Kidney epithelial cell (primary cell): ENCODE data around the gene IMP4. TPM values are rescaled to one million over a fixed set of nuclear protein-coding genes. Genes with fewer than 3 reads are reported as not detected.

Experiments used
- DNase-seq: peaks from one replicate; pipeline ENCODE4 v3.0.0-alpha.2; 2010; ENCODE audit warnings: low read depth
- H3K27me3 ChIP-seq: 2 replicates; pipeline ENCODE4 v1.6.0; 2011; ENCODE audit warnings: low read length; ENCODE audit not compliant: control insufficient read depth, insufficient read depth
- H3K36me3 ChIP-seq: 2 replicates; pipeline ENCODE4 v1.5.1; 2011; ENCODE audit warnings: low read length; ENCODE audit not compliant: control insufficient read depth, insufficient read depth
- H3K4me3 ChIP-seq: 2 replicates; pipeline ENCODE4 v1.5.1; 2011; ENCODE audit warnings: low read depth, mild to moderate bottlenecking, control low read depth, low read length
- total RNA-seq: library from RNA; depleted of rRNA; stranded (reverse); fragments of >200 nt; gene quantifications from 2 replicates; pipeline ENCODE4 v1.2.3, GENCODE V29; 2015
- TF ChIP-seq, protein P1 (sequence below): IDR thresholded peaks from 2 replicates; pipeline ENCODE4 v1.5.1; 2011; ENCODE audit warnings: mild to moderate bottlenecking, moderate library complexity, low read length, control low read depth, inconsistent platforms; ENCODE audit not compliant: insufficient read depth, poor library complexity, severe bottlenecking

Gene IMP4
- total RNA-seq, 1 donor from 2014 or later = 121 TPM

DNA sequence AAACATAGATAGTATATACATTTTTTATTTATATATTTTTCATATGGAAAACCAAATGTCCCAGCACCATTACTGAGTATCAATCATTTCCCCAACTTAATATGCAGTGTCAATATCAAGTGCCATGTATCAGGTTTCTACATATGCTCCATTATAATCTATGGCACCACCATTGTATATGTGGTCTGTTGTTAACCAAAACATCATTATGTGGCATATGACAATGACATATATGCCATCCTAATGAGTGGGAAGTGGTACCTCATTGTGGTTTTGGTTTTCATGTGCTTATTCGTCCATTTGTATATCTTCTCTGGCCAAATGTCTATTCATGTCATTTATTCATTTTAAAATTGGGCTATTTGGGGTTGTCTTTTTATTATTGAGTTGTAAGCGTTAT is 22.4 kb downstream of the IMP4 start:
- Histone ChIP-seq H3K27me3 (no peaks in the 10 kb centered on the region), H3K4me3 (no peak overlapping the region), H3K36me3 (no peaks in the 10 kb centered on the region)
- TF ChIP-seq, protein P1, sequence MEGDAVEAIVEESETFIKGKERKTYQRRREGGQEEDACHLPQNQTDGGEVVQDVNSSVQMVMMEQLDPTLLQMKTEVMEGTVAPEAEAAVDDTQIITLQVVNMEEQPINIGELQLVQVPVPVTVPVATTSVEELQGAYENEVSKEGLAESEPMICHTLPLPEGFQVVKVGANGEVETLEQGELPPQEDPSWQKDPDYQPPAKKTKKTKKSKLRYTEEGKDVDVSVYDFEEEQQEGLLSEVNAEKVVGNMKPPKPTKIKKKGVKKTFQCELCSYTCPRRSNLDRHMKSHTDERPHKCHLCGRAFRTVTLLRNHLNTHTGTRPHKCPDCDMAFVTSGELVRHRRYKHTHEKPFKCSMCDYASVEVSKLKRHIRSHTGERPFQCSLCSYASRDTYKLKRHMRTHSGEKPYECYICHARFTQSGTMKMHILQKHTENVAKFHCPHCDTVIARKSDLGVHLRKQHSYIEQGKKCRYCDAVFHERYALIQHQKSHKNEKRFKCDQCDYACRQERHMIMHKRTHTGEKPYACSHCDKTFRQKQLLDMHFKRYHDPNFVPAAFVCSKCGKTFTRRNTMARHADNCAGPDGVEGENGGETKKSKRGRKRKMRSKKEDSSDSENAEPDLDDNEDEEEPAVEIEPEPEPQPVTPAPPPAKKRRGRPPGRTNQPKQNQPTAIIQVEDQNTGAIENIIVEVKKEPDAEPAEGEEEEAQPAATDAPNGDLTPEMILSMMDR = no peak
- no peak for DNase-seq

DNA sequence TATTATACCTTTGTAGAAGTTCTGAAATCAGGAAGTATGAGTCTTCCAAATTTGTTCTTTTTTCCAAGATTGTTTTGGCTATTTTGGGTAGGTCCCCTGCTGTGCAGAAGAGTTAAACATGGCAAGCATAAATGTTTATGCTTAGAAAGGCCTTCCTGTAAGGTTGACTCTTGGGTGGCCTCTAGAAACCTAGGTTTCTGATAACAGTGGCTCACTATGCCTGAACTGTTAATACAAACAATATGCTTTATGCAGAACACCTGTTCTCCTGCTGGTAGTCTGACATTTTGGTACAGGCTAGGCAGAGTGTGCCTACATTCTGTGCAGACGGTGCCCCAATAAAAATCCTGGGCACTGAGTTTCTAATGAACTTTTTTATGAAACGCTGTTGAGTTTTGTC is 23.3 kb downstream of the IMP4 start:
- Histone ChIP-seq H3K27me3 (no peaks in the 10 kb centered on the region), H3K4me3 (no peak overlapping the region), H3K36me3 (no peaks in the 10 kb centered on the region)
- TF ChIP-seq, protein P1 = no peak
- no peak for DNase-seq

DNA sequence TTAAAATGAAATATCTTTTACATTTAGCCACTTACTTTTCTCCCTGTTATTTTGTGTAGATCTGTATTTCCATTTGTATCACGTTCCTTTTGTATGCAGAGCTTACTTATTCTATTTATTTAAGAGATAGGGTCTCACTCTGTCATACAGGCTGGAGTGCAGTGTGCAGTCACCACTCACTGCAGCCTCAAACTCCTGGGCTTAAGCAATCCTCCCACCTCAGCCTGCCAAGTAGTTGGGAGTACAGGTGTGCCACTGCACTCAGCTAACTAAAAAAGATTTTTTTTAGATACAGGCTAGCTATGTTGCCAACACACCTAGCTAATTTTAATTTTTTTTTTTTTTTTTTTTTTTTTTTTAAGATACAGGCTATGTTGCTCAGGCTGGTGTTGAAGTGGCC is 24.0 kb downstream of the IMP4 start:
- DNase-seq = no peak
- no peaks in the 10 kb centered on the region for H3K36me3 ChIP-seq
- TF ChIP-seq, protein P1 = no peak
- no peaks in the 10 kb centered on the region for H3K27me3 ChIP-seq
- no peak overlapping the region for H3K4me3 ChIP-seq

DNA sequence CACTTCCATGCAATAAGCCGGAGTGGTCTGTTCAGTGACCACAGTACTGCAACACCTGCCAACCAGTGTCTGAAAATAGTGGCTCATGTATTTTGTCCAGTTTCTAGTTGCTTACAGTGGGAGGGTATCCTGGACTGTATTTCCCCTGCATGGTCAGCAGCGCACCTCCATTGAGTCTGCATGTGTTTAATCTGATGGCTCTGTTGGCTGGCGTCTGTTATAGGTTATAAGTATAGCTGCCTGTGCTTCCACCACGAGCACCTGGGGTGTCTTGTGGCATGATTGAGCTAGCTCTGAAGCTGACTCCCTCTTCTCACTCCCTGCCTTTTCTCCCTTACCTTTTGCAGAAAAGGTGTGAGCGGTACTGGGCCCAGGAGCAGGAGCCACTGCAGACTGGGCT is 26.1 kb downstream of the IMP4 start:
- H3K36me3 ChIP-seq = no peaks in the 10 kb centered on the region
- TF ChIP-seq, protein P1 = no peak
- H3K27me3 ChIP-seq = no peaks in the 10 kb centered on the region
- H3K4me3 ChIP-seq = no peak overlapping the region
- DNase-seq = no peak

DNA sequence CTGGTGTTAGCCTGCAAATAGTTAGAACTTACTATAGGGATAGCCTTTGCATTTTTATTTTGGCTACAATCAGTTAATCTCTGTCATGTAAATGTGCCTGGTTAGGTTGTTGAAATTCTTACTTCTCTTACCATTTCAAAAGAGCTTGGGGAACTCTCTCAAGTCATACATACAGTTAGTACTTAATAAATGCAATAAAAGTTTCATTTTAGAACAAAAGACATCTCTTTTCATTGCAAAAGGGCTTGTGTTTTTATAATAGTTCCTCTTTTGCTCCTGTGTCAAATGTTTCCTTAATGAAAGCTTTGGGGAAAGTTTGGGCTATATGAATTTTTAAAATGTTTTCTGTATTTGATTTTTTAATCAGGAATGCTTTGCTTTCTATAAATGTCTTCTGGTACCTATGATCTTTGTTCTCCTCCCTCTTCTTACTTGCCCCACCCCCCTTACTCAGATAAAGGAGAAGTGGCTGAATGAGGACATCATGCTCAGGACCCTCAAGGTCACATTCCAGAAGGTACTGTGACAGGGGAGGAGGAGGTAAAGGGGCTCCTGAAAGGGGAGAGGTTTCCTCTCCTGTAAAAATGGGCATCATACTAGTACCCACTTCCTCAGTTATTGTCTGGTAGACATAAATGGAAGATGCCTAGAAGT is 26.7 kb downstream of the IMP4 start:
- Histone ChIP-seq H3K27me3 (no peaks in the 10 kb centered on the region), H3K36me3 (no peaks in the 10 kb centered on the region), H3K4me3 (no peak overlapping the region)
- DNase-seq = no peak
- TF ChIP-seq, protein P1 = no peak

DNA sequence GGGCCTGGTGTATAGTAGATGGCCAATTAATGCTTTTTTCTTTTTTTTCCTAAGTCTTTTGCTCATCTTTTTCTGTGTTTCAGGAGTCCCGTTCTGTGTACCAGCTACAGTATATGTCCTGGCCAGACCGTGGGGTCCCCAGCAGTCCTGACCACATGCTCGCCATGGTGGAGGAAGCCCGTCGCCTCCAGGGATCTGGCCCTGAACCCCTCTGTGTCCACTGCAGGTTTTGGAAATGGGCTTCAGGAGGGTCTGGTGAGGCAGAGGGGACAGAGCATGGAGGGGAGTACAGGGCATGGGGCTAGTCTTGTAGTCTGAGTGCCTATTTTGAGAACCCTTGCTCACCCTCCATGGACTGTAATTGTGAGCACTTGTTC is 27.3 kb downstream of the IMP4 start:
- no peak overlapping the region for H3K4me3 ChIP-seq
- no peaks in the 10 kb centered on the region for H3K36me3 ChIP-seq
- no peaks in the 10 kb centered on the region for H3K27me3 ChIP-seq
- TF ChIP-seq, protein P1 = no peak
- DNase-seq = no peak
